SW480 (cell line): ENCODE measurements around the gene ACTN4.

Experiments
- DNase-seq: peaks from one replicate; pipeline ENCODE4 v3.0.0-alpha.2; 2016; ENCODE audit warnings: low spot score

The ACTN4 gene

DNA sequence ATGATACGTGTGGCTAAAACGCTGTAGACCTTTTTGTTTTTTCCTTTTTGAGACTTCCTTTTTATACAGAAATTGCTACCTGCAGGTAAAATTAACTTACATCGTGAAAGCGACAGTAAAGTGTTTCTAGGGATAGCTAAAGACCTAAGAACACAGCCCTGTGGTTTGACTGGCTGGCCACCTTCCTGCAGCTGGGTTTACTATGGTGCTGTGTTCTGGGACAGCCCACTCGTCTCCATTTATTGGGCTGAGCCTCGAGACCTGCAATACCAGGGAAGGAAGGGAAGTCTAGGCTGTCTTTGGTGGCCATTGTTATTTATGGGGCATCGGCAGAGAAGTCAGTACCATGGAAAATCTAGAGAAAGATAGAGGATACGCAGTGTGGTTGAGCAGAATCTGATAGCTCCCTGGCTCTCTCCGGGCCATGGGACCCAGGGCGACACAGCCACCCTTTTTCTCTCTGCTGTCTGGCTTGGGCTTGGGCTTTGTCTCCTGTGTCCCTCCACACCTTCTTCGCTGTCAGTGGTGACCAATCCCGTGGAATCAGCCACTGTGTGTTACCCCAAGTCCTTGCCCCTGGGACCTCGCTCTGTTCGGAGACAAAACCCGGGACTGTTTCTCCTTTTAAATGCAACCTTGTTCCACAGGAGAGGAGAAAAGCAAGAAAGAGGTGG, 30.9 kb downstream of the ACTN4 start:
- DNase-seq = no peak

DNA sequence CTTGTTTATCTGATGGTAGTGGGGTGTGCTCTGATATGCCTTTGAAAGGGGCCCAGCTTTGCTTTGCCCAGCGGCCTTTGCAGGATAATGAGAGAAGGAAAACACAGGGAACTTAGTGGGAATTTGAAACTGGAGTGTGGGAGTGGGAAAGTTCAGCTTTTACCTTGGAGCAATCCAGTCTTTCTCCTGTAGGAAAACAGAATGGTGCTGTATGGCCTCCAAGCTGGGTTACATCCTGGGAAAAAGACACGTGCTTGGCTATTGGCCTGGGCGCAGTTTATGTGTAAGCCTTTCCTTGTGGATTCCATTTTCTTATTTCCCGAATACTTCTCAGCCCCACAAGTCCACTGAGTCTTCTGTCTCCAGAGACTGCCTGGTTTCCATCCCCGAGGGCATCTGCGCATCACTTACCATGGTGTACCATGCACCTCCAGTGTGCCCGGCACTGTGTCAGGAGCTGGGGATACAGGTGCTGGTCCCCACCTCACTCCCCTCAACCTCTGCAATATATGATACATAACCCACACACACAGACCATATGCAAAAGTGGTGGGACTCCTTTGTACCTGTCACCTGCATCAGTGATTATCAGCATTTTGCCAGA, 31.5 kb downstream of the ACTN4 start:
- DNase-seq = no peak

GRCh38 chr19:38679839-38680238, 32.4 kb downstream of the ACTN4 start:
- peak; percentile 78 for DNase-seq

- no peak for DNase-seq
These were observed 34.9 kb downstream of the ACTN4 start for GRCh38 chr19:38682195-38682867.

DNA sequence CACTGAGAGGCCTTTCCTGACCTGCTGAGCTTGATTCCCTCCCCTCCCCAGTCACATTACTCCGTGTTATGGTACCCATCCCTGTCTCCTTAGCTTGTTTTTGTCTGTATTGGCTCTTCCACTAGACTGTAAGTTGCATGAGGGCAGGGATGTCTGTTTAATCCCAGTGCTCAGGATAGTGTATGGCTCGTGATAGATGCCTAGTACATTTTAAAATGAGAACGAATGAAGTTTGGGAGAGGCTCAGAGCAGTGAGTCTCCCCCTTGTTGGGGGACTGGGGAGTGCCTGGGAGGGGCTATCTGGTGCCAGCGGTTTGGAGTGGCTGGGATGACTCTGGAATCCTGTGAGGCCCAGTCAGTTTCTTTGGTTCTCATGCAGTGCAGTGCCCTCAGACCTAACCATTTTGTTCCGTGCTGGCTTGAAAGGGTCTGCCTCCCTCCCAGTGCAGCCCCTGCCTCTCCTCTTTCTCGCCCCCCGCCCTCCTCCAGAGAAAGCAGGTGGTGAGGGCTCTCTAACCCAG, 35.5 kb downstream of the ACTN4 start:
- peak; percentile 86 for DNase-seq

DNA sequence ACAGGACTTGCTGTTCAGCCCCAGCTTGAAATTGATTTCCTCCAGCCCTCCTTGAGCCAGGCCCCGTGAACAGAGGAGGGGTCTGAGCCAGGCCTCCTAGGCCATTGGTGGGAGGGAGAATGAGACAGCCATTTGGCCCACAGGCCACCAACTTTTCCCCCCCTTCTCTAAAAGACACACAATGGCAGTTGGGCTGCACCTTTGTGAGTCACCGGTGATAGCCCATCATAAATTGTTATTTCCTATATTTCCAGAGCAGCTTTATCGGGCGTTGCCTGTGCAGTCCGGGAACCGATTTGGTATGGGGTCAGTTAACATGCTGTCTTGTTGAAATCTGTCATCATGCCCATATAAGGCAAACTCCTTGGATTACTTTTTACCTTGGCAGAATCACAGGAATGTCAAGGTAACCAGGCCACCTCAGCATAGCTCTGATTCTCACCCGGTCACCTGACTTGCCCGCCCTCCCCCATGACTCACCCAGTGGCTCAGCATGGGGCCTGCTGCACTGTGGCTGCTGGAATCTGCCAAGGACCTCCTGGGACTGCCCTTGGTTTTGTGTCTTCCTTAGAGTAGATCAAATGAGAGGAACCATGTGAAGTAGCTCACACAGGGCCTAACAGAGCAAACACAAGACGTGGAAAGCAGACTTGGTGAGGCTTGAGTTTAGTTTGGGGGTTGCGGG, 36.1 kb downstream of the ACTN4 start:
- peak; percentile 100 for DNase-seq

GRCh38 chr19:38684078-38684861, 36.8 kb downstream of the ACTN4 start:
- DNase-seq = peak; percentile 100

- DNase-seq = no peak
These were observed 37.6 kb downstream of the ACTN4 start for GRCh38 chr19:38684862-38685665.

GRCh38 chr19:38685666-38686529, 38.4 kb downstream of the ACTN4 start:
- peak; percentile 86 for DNase-seq

- no peak for DNase-seq
These were observed 39.1 kb downstream of the ACTN4 start for GRCh38 chr19:38686530-38686888.

- DNase-seq = no peak
These were observed 40.5 kb downstream of the ACTN4 start for GRCh38 chr19:38687837-38688378.

DNA sequence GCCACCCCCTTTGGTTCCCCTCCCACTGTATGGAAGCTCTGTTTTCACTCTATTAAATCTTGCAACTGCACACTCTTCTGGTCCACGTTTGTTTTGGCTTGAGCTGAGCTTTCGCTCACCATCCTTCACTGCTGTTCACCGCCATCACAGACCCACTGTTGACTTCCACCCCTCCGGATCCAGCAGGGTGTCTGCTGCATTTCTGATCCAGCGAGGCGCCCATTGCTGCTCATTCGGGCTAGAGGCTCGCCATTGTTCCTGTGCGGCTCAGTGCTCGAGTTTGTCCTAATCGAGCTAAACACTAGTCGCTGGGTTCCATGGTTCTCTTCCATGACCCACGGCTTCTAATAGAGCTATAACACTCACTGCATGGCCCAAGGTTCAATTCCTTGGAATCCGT, 42.7 kb downstream of the ACTN4 start:
- DNase-seq = no peak

GRCh38 chr19:38690832-38691231, 43.4 kb downstream of the ACTN4 start:
- DNase-seq = no peak

GRCh38 chr19:38691938-38692457, 44.5 kb downstream of the ACTN4 start:
- DNase-seq = peak; percentile 95

GRCh38 chr19:38692458-38693379, 45.3 kb downstream of the ACTN4 start:
- peak; percentile 70 for DNase-seq

DNA sequence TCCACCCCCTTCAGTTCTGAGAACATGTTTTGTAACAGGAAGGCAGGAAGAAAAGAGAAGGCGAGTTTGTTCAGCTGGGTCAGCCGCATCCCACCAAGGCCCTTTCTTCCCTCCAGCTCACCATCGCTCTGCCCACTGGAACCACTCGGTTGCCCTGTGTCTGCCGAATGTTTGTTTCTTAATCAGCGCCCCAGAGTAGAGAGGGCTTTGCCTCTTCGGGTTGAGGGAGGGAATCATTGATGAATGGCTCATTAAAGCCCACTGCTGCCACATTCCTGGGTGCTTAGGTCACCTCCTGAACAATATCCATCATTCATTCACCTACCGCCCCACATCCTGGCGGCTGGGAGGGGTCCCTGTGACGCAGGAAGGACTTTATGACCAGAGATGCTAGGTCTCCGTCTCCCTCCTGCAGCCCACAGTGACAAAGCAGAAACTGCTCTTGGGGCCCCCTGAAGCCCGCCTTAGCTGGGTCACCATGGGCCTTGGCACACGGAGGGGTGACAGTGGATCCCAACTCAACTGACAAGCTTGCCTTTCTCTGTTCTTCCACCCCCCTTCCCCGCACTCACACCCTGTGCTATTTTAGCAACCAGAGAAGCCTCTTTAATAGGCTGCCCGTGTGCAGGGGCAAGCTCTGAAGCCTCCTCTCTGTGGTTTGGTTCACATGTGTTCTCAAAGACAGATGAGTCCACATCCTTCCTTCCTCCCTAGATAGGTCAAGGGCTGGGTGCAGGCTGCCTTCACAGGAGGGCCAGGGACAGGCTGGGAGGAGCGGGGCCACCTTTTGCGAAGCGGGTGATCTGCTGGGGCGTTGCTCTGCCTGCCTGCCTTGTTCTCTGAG, 46.2 kb downstream of the ACTN4 start:
- DNase-seq = peak; percentile 100

DNA sequence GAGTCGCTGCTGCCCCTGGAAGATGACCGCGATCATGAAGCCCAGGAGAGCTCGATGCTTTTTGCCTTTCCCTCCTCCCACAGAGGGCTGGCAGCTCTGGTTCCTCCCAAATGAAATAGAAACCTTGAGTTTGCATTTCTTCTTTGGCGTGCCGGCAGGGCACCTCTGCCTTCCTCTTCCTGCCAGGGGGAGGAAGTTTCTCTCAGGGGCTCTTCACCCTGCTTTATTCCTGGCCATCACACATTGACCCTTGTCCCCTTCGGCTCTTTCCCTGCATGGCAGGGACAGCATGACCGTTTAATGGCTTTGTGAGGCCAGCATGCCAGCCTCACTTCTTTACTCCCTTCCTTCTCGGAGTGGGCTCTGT, 47.9 kb downstream of the ACTN4 start:
- DNase-seq = no peak
